ENCODE results near the gene SNPH. TPM values are rescaled to one million over a fixed set of nuclear protein-coding genes. Genes with fewer than 3 reads are reported as not detected.
"Not testable (repeated sequence)": the region's sequence is repeated elsewhere in the genome, so short reads cannot be mapped to it uniquely, and the experiment has no call there.

The SNPH gene
- total and polyA plus RNA-seq, 3 experiments from 2014 or later: 3.2 to 5.8 (median 3.5) TPM

GRCh38 chr20:1338801-1339200 lies 72.7 kb downstream of the SNPH start:
- Histone ChIP-seq H3K27me3 (ENCODE audit: insufficient read depth, low read length, poor library complexity, severe bottlenecking) (no peaks in the 10 kb centered on the region), H3K4me1 (ENCODE audit: insufficient read depth, low read length) (peaks cover 15% of the 10 kb centered on the region), H3K27ac (ENCODE audit: low read depth, low read length) (no peak overlapping the region), H3K4me3 (ENCODE audit: low read length) (no peak overlapping the region), H3K9me3 (ENCODE audit: low read length) (no peaks in the 10 kb centered on the region), H3K36me3 (ENCODE audit: insufficient read depth, low read length) (no peaks in the 10 kb centered on the region)
- H3K27ac Mint-ChIP-seq: peak overlapping the region in 2 of 8 donors; percentile 29 to 68
- H3K36me3 Mint-ChIP-seq: peaks cover 0 to 11% (median 0%) of the 10 kb centered on the region in 3 donors
- H3K4me3 Mint-ChIP-seq: no peak overlapping the region
- CTCF ChIA-PET: no interaction called here
- H3K4me1 Mint-ChIP-seq: peaks cover 6 to 33% (median 11%) of the 10 kb centered on the region in 3 donors
- POLR2A ChIA-PET: no interaction called here
- H3K9me3 Mint-ChIP-seq: no peaks in the 10 kb centered on the region
- H3K27me3 Mint-ChIP-seq: no peaks in the 10 kb centered on the region
- no peak for DNase-seq

GRCh38 chr20:1341561-1342265 lies 75.6 kb downstream of the SNPH start:
- Histone ChIP-seq H3K4me1 (ENCODE audit: insufficient read depth, low read length) (peaks cover 24% of the 10 kb centered on the region), H3K9me3 (ENCODE audit: low read length) (no peaks in the 10 kb centered on the region), H3K27me3 (ENCODE audit: insufficient read depth, low read length, poor library complexity, severe bottlenecking) (no peaks in the 10 kb centered on the region), H3K4me3 (ENCODE audit: low read length) (no peak overlapping the region), H3K36me3 (ENCODE audit: insufficient read depth, low read length) (no peaks in the 10 kb centered on the region), H3K27ac (ENCODE audit: low read depth, low read length) (no peak overlapping the region)
- DNase-seq: no peak
- Mint-ChIP-seq H3K27ac (peak overlapping the region in 1 of 8 donors; percentile 3), H3K36me3 (no peaks in the 10 kb centered on the region), H3K4me1 (peaks cover 20 to 34% (median 20%) of the 10 kb centered on the region in 3 donors), H3K9me3 (no peaks in the 10 kb centered on the region), H3K27me3 (no peaks in the 10 kb centered on the region), H3K4me3 (no peak overlapping the region)
- CTCF ChIA-PET: no interaction called here
- POLR2A ChIA-PET: no interaction called here

- POLR2A ChIA-PET, H3K9me3 Mint-ChIP-seq: not testable (repeated sequence)
- H3K4me1 Mint-ChIP-seq: peaks cover 25 to 42% (median 35%) of the 10 kb centered on the region in 3 donors
These were observed 77.5 kb downstream of the SNPH start for GRCh38 chr20:1343446-1344124.

GRCh38 chr20:1345030-1345755 lies 79.1 kb downstream of the SNPH start:
- Mint-ChIP-seq H3K36me3 (peaks cover 3 to 17% (median 3%) of the 10 kb centered on the region in 3 donors), H3K27me3 (no peaks in the 10 kb centered on the region), H3K4me1 (peaks cover 28 to 51% (median 40%) of the 10 kb centered on the region in 3 donors), H3K27ac (peak overlapping the region in 1 of 8 donors; percentile 11), H3K4me3 (no peak overlapping the region), H3K9me3 (peaks cover 0 to 6% (median 0%) of the 10 kb centered on the region in 5 donors)
- Histone ChIP-seq H3K9me3 (ENCODE audit: low read length) (no peaks in the 10 kb centered on the region), H3K4me3 (ENCODE audit: low read length) (no peak overlapping the region), H3K27ac (ENCODE audit: low read depth, low read length) (no peak overlapping the region), H3K4me1 (ENCODE audit: insufficient read depth, low read length) (peaks cover 15% of the 10 kb centered on the region), H3K27me3 (ENCODE audit: insufficient read depth, low read length, poor library complexity, severe bottlenecking) (no peaks in the 10 kb centered on the region), H3K36me3 (ENCODE audit: insufficient read depth, low read length) (no peaks in the 10 kb centered on the region)
- DNase-seq: no peak
- POLR2A ChIA-PET: no interaction called here
- CTCF ChIA-PET: no interaction called here

More at GRCh38 chr20:1343446-1344124, 77.5 kb downstream of the SNPH start:
- H3K4me3 ChIP-seq (ENCODE audit: low read length); H3K4me3 Mint-ChIP-seq; H3K27ac Mint-ChIP-seq; DNase-seq; CTCF ChIA-PET; H3K36me3 Mint-ChIP-seq; H3K9me3 ChIP-seq (ENCODE audit: low read length); H3K27me3 ChIP-seq (ENCODE audit: insufficient read depth, low read length, poor library complexity, severe bottlenecking); H3K27ac ChIP-seq (ENCODE audit: low read depth, low read length); H3K27me3 Mint-ChIP-seq; H3K36me3 ChIP-seq (ENCODE audit: insufficient read depth, low read length): not testable (repeated sequence)
- peaks cover 15% of the 10 kb centered on the region for H3K4me1 ChIP-seq (ENCODE audit: insufficient read depth, low read length)

- CTCF ChIA-PET: no interaction called here
These were observed 79.6 kb downstream of the SNPH start for GRCh38 chr20:1345756-1346093.

GRCh38 chr20:1346315-1346969 lies 80.3 kb downstream of the SNPH start:
- no peak overlapping the region for H3K4me3 ChIP-seq (ENCODE audit: low read length)
- no peaks in the 10 kb centered on the region for H3K9me3 ChIP-seq (ENCODE audit: low read length)
- Mint-ChIP-seq H3K27me3 (no peaks in the 10 kb centered on the region), H3K27ac (peak overlapping the region in 1 of 8 donors; percentile 30), H3K4me1 (peaks cover 30 to 56% (median 52%) of the 10 kb centered on the region in 3 donors), H3K9me3 (peaks cover 0 to 6% (median 0%) of the 10 kb centered on the region in 5 donors), H3K36me3 (peaks cover 13 to 29% (median 15%) of the 10 kb centered on the region in 3 donors), H3K4me3 (peak overlapping the region in 2 of 7 donors; percentile 9 to 60)
- ChIA-PET CTCF (no interaction called here), POLR2A (no interaction called here)
- no peaks in the 10 kb centered on the region for H3K36me3 ChIP-seq (ENCODE audit: insufficient read depth, low read length)
- peaks cover 15% of the 10 kb centered on the region for H3K4me1 ChIP-seq (ENCODE audit: insufficient read depth, low read length)
- H3K27me3 ChIP-seq (ENCODE audit: insufficient read depth, low read length, poor library complexity, severe bottlenecking): no peaks in the 10 kb centered on the region
- no peak for DNase-seq
- H3K27ac ChIP-seq (ENCODE audit: low read depth, low read length): no peak overlapping the region

More at GRCh38 chr20:1345756-1346093, 79.6 kb downstream of the SNPH start:
- peaks cover 15% of the 10 kb centered on the region for H3K4me1 ChIP-seq (ENCODE audit: insufficient read depth, low read length)
- no peak overlapping the region for H3K4me3 ChIP-seq (ENCODE audit: low read length)
- POLR2A ChIA-PET: no interaction called here
- H3K36me3 ChIP-seq (ENCODE audit: insufficient read depth, low read length): no peaks in the 10 kb centered on the region
- H3K4me3 Mint-ChIP-seq: no peak overlapping the region
- H3K9me3 ChIP-seq (ENCODE audit: low read length): no peaks in the 10 kb centered on the region
- peaks cover 28 to 55% (median 45%) of the 10 kb centered on the region in 3 donors for H3K4me1 Mint-ChIP-seq
- H3K27ac Mint-ChIP-seq: no peak overlapping the region
- no peak for DNase-seq
- no peak overlapping the region for H3K27ac ChIP-seq (ENCODE audit: low read depth, low read length)
- H3K9me3 Mint-ChIP-seq: peaks cover 0 to 6% (median 0%) of the 10 kb centered on the region in 5 donors
- peaks cover 7 to 22% (median 8%) of the 10 kb centered on the region in 3 donors for H3K36me3 Mint-ChIP-seq
- no peaks in the 10 kb centered on the region for H3K27me3 ChIP-seq (ENCODE audit: insufficient read depth, low read length, poor library complexity, severe bottlenecking)
- no peaks in the 10 kb centered on the region for H3K27me3 Mint-ChIP-seq

- Histone ChIP-seq H3K36me3 (ENCODE audit: insufficient read depth, low read length) (peaks cover 8% of the 10 kb centered on the region), H3K27ac (ENCODE audit: low read depth, low read length) (no peak overlapping the region), H3K9me3 (ENCODE audit: low read length) (peaks cover 5% of the 10 kb centered on the region), H3K27me3 (ENCODE audit: insufficient read depth, low read length, poor library complexity, severe bottlenecking) (no peaks in the 10 kb centered on the region), H3K4me1 (ENCODE audit: insufficient read depth, low read length) (peaks cover 11% of the 10 kb centered on the region), H3K4me3 (ENCODE audit: low read length) (no peak overlapping the region)
- Mint-ChIP-seq H3K27ac (no peak overlapping the region), H3K4me1 (peaks cover 16 to 39% (median 38%) of the 10 kb centered on the region in 3 donors), H3K27me3 (no peaks in the 10 kb centered on the region), H3K9me3 (peaks cover 0 to 4% (median 0%) of the 10 kb centered on the region in 5 donors), H3K4me3 (no peak overlapping the region), H3K36me3 (peaks cover 40 to 63% (median 60%) of the 10 kb centered on the region in 3 donors)
- ChIA-PET POLR2A (no interaction called here), CTCF (no interaction called here)
- DNase-seq: no peak
These were observed 87.9 kb downstream of the SNPH start for GRCh38 chr20:1353956-1354355.

Measured in CD8-positive, alpha-beta memory T cell (primary cell).